Heart left ventricle (tissue), 16 donors: Measurements from ENCODE around the gene ZFP82. TPM values are rescaled to one million over a fixed set of nuclear protein-coding genes. Genes with fewer than 3 reads are reported as not detected.

Experiments
- ATAC-seq, 4 donors: fragments of 200-7000 bp; cut with Tn5 transposase; one replicate each; pipeline ENCODE4 v1.9.1; 2020 to 2022; ENCODE audit warnings: moderate library complexity in 4 of 4, mild to moderate bottlenecking in 3 of 4, moderate number of reproducible peaks in 1 of 4
- DNase-seq, 5 donors: peaks; one replicate each; pipeline ENCODE4 v3.0.0-alpha.2; 2020
- H3K27ac ChIP-seq, 12 donors: fragments of 200-600 bp; sonication (generic) in 4 of 12; one replicate each; pipeline versions ENCODE4 v1.5.0 to v1.8.0; 2016 to 2022; ENCODE audit warnings: mild to moderate bottlenecking in 2 of 12
- H3K27me3 ChIP-seq, 9 donors: fragments of 200-600 bp; sonication (generic) in 2 of 9; one replicate each; pipeline versions ENCODE4 v1.5.1 to v1.8.0; 2016 to 2022; ENCODE audit warnings: mild to moderate bottlenecking in 3 of 9
- H3K36me3 ChIP-seq, 9 donors: fragments of 200-600 bp; sonication (generic) in 2 of 9; one replicate each; pipeline versions ENCODE4 v1.5.0 to v1.8.0; 2018 to 2022; ENCODE audit warnings: mild to moderate bottlenecking in 2 of 9
- H3K4me1 ChIP-seq, 12 donors: fragments of 200-600 bp; sonication (generic) in 4 of 12; one replicate each; pipeline versions ENCODE4 v1.5.0 to v1.8.0; 2016 to 2022; ENCODE audit warnings: mild to moderate bottlenecking in 3 of 12
- H3K4me3 ChIP-seq, 12 donors: fragments of 200-600 bp; sonication (generic) in 4 of 12; one replicate each; pipeline versions ENCODE4 v1.5.0 to v1.8.0; 2017 to 2022; ENCODE audit warnings: mild to moderate bottlenecking in 9 of 12, moderate library complexity in 4 of 12
- H3K9me3 ChIP-seq, 12 donors: fragments of 200-600 bp; sonication (generic) in 4 of 12; one replicate each; pipeline versions ENCODE4 v1.5.0 to v1.8.0; 2016 to 2022; ENCODE audit warnings: mild to moderate bottlenecking in 1 of 12
- CTCF ChIP-seq, 12 donors: fragments of 200-600 bp; sonication (generic) in 4 of 12; IDR thresholded peaks; one replicate each; pipeline versions ENCODE4 v1.5.0 to v1.8.0; 2018 to 2022; ENCODE audit warnings: antibody characterized with exemption in 12 of 12, mild to moderate bottlenecking in 5 of 12
- POLR2A ChIP-seq, 2 donors: fragments of 450-650 bp; IDR thresholded peaks; one replicate each; pipeline ENCODE4 v1.6.1; 2017; ENCODE audit warnings: antibody characterized with exemption in 2 of 2, mild to moderate bottlenecking in 2 of 2, moderate library complexity in 2 of 2
- WGBS, 4 donors: extraction: QIAGEN DNeasy Blood & Tissue Kit in 2 of 4; methylation state at CpG; one replicate each; pipeline versions ENCODE4 v1.1.5 to v1.1.7; 2013 to 2018; 5-methylcytosine and 5-hydroxymethylcytosine counted together
- intact Hi-C, 10 donors: fragments of 100-400 bp; cut with DNase I; formaldehyde crosslinking; loops; one replicate each; pipeline versions ENCODE4 v1.11.1 to v1.14.2; 2022
- polyA plus RNA-seq, 2 donors: library from polyadenylated mRNA; stranded (reverse); fragments of 200-250 nt; gene quantifications; one replicate each; pipeline ENCODE4 v1.2.3, GENCODE V29; 2013
- total RNA-seq, 9 donors: library from RNA; depleted of rRNA in 2 of 9; stranded (reverse); fragments of >200 nt in 2 of 9; fragmentation: NEBNext Ultra II Directional in 3 of 9; extraction: Animal tissue kit (Norgen Biotek cat#: 25700) in 3 of 9; gene quantifications; one replicate each; pipeline versions ENCODE4 v1.1.0 to v1.2.4, GENCODE V29; 2016 to 2023
- donor health status: ischemic (EF 13 %, LVEDD 7.1; RV severe dilation, severe dysfunction).
- donor health status: healthy with polysubstance abuse.
- donor health status: DM: no; HTN: yes; CAD: no.
- donor health status: DM: no; HTN: no; CAD: no.
- donor health status: ischemic (EF 25% LVEDD 6.9; RV normal size, moderate dysfunction).
- donor health status: ischemic (EF 25% LVEDD 5.7; RV mildly dilated, moderate dysfunction).
- donor health status: healthy.
- donor health status: DM: yes; HTN: yes; CAD: no.
- donor health status: ischemic (EF 35%, LVEDD 5.7; RV mildly dilated, moderate dysfunction).
- donor health status: nonischemic (EF 11% LVEDD 7.7; RV severe dilation, severe dysfunction).
- donor health status: DM: yes; HTN: yes; CAD: no.
- donor health status: PGD.
- donor health status: ischemic (EF 29% LVEDD 5.4; RV normal size, mild dysfunction).
- donor health status: nonischemic (EF 23%, LVEDD 6.1; RV moderate dilation, normal function).

Gene ZFP82
- total and polyA plus RNA-seq, 11 donors, result 2.2 to 5.3 (median 3.9) TPM

GRCh38 chr19:36398571-36398970, 19.9 kb downstream of the ZFP82 start:
- ATAC-seq, result no peak

GRCh38 chr19:36392916-36393673, 25.3 kb downstream of the ZFP82 start:
- ATAC-seq, result no peak
- TF ChIP-seq CTCF (IDR thresholded peaks at IDR 0.05) (no peak), POLR2A (IDR thresholded peaks at IDR 0.05) (no peak)
- H3K4me3 ChIP-seq, result no peak overlapping the region

More at GRCh38 chr19:36398571-36398970, 19.9 kb downstream of the ZFP82 start:
- no peak overlapping the region for H3K27ac ChIP-seq
- peaks cover 0 to 85% (median 20%) of the 10 kb centered on the region in 12 donors for H3K9me3 ChIP-seq
- H3K27me3 ChIP-seq, result no peaks in the 10 kb centered on the region
- 91 to 94% (median 93%) methylated on average over 3 of the region's 3 CpGs for WGBS, 4 donors
- no peak for DNase-seq
- H3K4me3 ChIP-seq, result no peak overlapping the region
- intact Hi-C loops, result no loop called here
- H3K4me1 ChIP-seq, result no peaks in the 10 kb centered on the region
- TF ChIP-seq POLR2A (IDR thresholded peaks at IDR 0.05) (no peak), CTCF (IDR thresholded peaks at IDR 0.05) (no peak)
- peaks cover 2 to 100% (median 71%) of the 10 kb centered on the region in 9 donors for H3K36me3 ChIP-seq

GRCh38 chr19:36379510-36379819, 39.0 kb downstream of the ZFP82 start:
- peaks cover 0 to 5% (median 0%) of the 10 kb centered on the region in 12 donors for H3K9me3 ChIP-seq
- no peaks in the 10 kb centered on the region for H3K27me3 ChIP-seq
- H3K36me3 ChIP-seq, result no peaks in the 10 kb centered on the region
- peak overlapping the region; percentile 32 to 98 (median 88) for H3K4me3 ChIP-seq
- ATAC-seq (no peak), DNase-seq (no peak)
- H3K4me1 ChIP-seq, result peaks cover 0 to 20% (median 11%) of the 10 kb centered on the region in 12 donors
- intact Hi-C loops, result loop anchor here in 6 of 10 donors (2.0 to 10.0 kb wide), 6 partner anchors 38 to 109 kb away; partner anchors contain the start of genes ZNF566 (in 3 of the 6) and ZFP82 (in 2 of the 6)
- peak overlapping the region in 11 of 12 donors; percentile 3 to 93 (median 85) for H3K27ac ChIP-seq
- WGBS, 4 donors, result 56 to 66% (median 60%) methylated on average over 9 to 10 of the region's 10 CpGs
- TF ChIP-seq POLR2A (IDR thresholded peaks at IDR 0.05) (no peak), CTCF (IDR thresholded peaks at IDR 0.05) (no peak)

More at GRCh38 chr19:36392916-36393673, 25.3 kb downstream of the ZFP82 start:
- peaks cover 10 to 70% (median 42%) of the 10 kb centered on the region in 9 donors for H3K36me3 ChIP-seq
- H3K27me3 ChIP-seq, result no peaks in the 10 kb centered on the region
- WGBS, 4 donors, result 95 to 97% (median 96%) methylated on average over 10 to 11 of the region's 11 CpGs
- H3K27ac ChIP-seq, result no peak overlapping the region
- no peak for DNase-seq
- intact Hi-C loops, result no loop called here
- no peaks in the 10 kb centered on the region for H3K4me1 ChIP-seq
- peaks cover 0 to 100% (median 55%) of the 10 kb centered on the region in 12 donors for H3K9me3 ChIP-seq
